ENCODE measurements around the gene UBXN4. TPM values are rescaled to one million over a fixed set of nuclear protein-coding genes. Genes with fewer than 3 reads are reported as not detected.

The UBXN4 gene
- total and polyA plus RNA-seq, 5 experiments from 2014 or later = 89.4 to 142 (median 117) TPM

GRCh38 chr2:135768863-135769262, 27.2 kb downstream of the UBXN4 start:
- Mint-ChIP-seq H3K27me3 (no peaks in the 10 kb centered on the region), H3K4me1 (peaks cover 0 to 7% (median 4%) of the 10 kb centered on the region in 4 donors), H3K4me3 (no peak overlapping the region), H3K36me3 (peaks cover 9 to 89% (median 34%) of the 10 kb centered on the region in 3 donors), H3K9me3 (no peaks in the 10 kb centered on the region), H3K27ac (peak overlapping the region in 3 of 10 donors; percentile 16 to 67 (median 50))
- no peak for ATAC-seq
- POLR2A ChIA-PET = no interaction called here
- no peak for DNase-seq

- ATAC-seq (no peak), DNase-seq (no peak)
- H3K27me3 Mint-ChIP-seq = no peaks in the 10 kb centered on the region
- no peaks in the 10 kb centered on the region for H3K9me3 Mint-ChIP-seq
- POLR2A ChIA-PET = no interaction called here
- peak overlapping the region in 4 of 10 donors; percentile 31 to 63 (median 43) for H3K27ac Mint-ChIP-seq
- no peak overlapping the region for H3K4me3 Mint-ChIP-seq
- no peaks in the 10 kb centered on the region for H3K4me1 Mint-ChIP-seq
- peaks cover 5 to 96% (median 32%) of the 10 kb centered on the region in 3 donors for H3K36me3 Mint-ChIP-seq
Observed at GRCh38 chr2:135773319-135773718, 31.7 kb downstream of the UBXN4 start.

- POLR2A ChIA-PET = no interaction called here
- H3K9me3 Mint-ChIP-seq = no peaks in the 10 kb centered on the region
- H3K4me1 Mint-ChIP-seq = no peaks in the 10 kb centered on the region
- DNase-seq (no peak), ATAC-seq (no peak)
- H3K36me3 Mint-ChIP-seq = peaks cover 5 to 97% (median 32%) of the 10 kb centered on the region in 3 donors
- H3K27me3 Mint-ChIP-seq = no peaks in the 10 kb centered on the region
- H3K27ac Mint-ChIP-seq = peak overlapping the region in 1 of 10 donors; percentile 13
- no peak overlapping the region for H3K4me3 Mint-ChIP-seq
Observed at GRCh38 chr2:135773917-135774316, 32.3 kb downstream of the UBXN4 start.

- peaks cover 6 to 93% (median 29%) of the 10 kb centered on the region in 3 donors for H3K36me3 Mint-ChIP-seq
- H3K9me3 Mint-ChIP-seq = no peaks in the 10 kb centered on the region
- POLR2A ChIA-PET = no interaction called here
- DNase-seq (no peak), ATAC-seq (no peak)
- H3K27me3 Mint-ChIP-seq = no peaks in the 10 kb centered on the region
- no peaks in the 10 kb centered on the region for H3K4me1 Mint-ChIP-seq
- H3K4me3 Mint-ChIP-seq = no peak overlapping the region
- peak overlapping the region in 3 of 10 donors; percentile 25 to 78 (median 32) for H3K27ac Mint-ChIP-seq
Observed at GRCh38 chr2:135775420-135775819, 33.8 kb downstream of the UBXN4 start.

GRCh38 chr2:135776367-135776766, 34.7 kb downstream of the UBXN4 start:
- POLR2A ChIA-PET = no interaction called here
- Mint-ChIP-seq H3K27ac (peak overlapping the region in 1 of 10 donors; percentile 9), H3K9me3 (no peaks in the 10 kb centered on the region), H3K4me3 (no peak overlapping the region), H3K27me3 (no peaks in the 10 kb centered on the region), H3K36me3 (peaks cover 6 to 94% (median 30%) of the 10 kb centered on the region in 3 donors), H3K4me1 (no peaks in the 10 kb centered on the region)
- no peak for ATAC-seq
- DNase-seq = no peak

- no peak overlapping the region for H3K4me3 Mint-ChIP-seq
- peak overlapping the region in 5 of 10 donors; percentile 12 to 48 (median 18) for H3K27ac Mint-ChIP-seq
- H3K9me3 Mint-ChIP-seq = peaks cover 0 to 3% (median 0%) of the 10 kb centered on the region in 9 donors
- ATAC-seq (no peak), DNase-seq (no peak)
- no peaks in the 10 kb centered on the region for H3K4me1 Mint-ChIP-seq
- H3K27me3 Mint-ChIP-seq = no peaks in the 10 kb centered on the region
- H3K36me3 Mint-ChIP-seq = peaks cover 18 to 94% (median 54%) of the 10 kb centered on the region in 3 donors
- POLR2A ChIA-PET = no interaction called here
Observed at GRCh38 chr2:135782231-135782630, 40.6 kb downstream of the UBXN4 start.

GRCh38 chr2:135783439-135783838, 41.8 kb downstream of the UBXN4 start:
- peak overlapping the region in 2 of 10 donors; percentile 34 for H3K27ac Mint-ChIP-seq
- peaks cover 18 to 83% (median 55%) of the 10 kb centered on the region in 3 donors for H3K36me3 Mint-ChIP-seq
- no peak overlapping the region for H3K4me3 Mint-ChIP-seq
- ATAC-seq = no peak
- no peaks in the 10 kb centered on the region for H3K27me3 Mint-ChIP-seq
- peaks cover 0 to 3% (median 0%) of the 10 kb centered on the region in 9 donors for H3K9me3 Mint-ChIP-seq
- no peaks in the 10 kb centered on the region for H3K4me1 Mint-ChIP-seq
- DNase-seq = no peak
- POLR2A ChIA-PET = no interaction called here

- no peaks in the 10 kb centered on the region for H3K4me1 Mint-ChIP-seq
- ATAC-seq = peak in 1 of 2 donors; percentile 42
- DNase-seq = no peak
- no peaks in the 10 kb centered on the region for H3K27me3 Mint-ChIP-seq
- H3K27ac Mint-ChIP-seq = peak overlapping the region in 1 of 10 donors; percentile 9
- H3K4me3 Mint-ChIP-seq = no peak overlapping the region
- POLR2A ChIA-PET = interaction anchor here (0.7 kb wide), 1 partner anchor 599 kb away, joined by 4 read pairs; no protein-coding TSS in a partner anchor
- H3K36me3 Mint-ChIP-seq = peaks cover 18 to 71% (median 55%) of the 10 kb centered on the region in 3 donors
- peaks cover 0 to 3% (median 0%) of the 10 kb centered on the region in 9 donors for H3K9me3 Mint-ChIP-seq
Observed at GRCh38 chr2:135785032-135785431, 43.4 kb downstream of the UBXN4 start.

GRCh38 chr2:135786823-135787222, 45.2 kb downstream of the UBXN4 start:
- H3K27ac Mint-ChIP-seq = no peak overlapping the region
- DNase-seq = no peak
- no peak for ATAC-seq
- H3K27me3 Mint-ChIP-seq = no peaks in the 10 kb centered on the region
- H3K4me3 Mint-ChIP-seq = no peak overlapping the region
- POLR2A ChIA-PET = interaction anchor here (0.7 kb wide), 1 partner anchor 180 kb away, joined by 5 read pairs; no protein-coding TSS in a partner anchor
- H3K36me3 Mint-ChIP-seq = peaks cover 12 to 53% (median 50%) of the 10 kb centered on the region in 3 donors
- H3K9me3 Mint-ChIP-seq = peaks cover 0 to 3% (median 0%) of the 10 kb centered on the region in 9 donors
- H3K4me1 Mint-ChIP-seq = peaks cover 2 to 7% (median 5%) of the 10 kb centered on the region in 4 donors

GRCh38 chr2:135790423-135790822, 48.8 kb downstream of the UBXN4 start:
- Mint-ChIP-seq H3K36me3 (peaks cover 0 to 20% (median 17%) of the 10 kb centered on the region in 3 donors), H3K27me3 (no peaks in the 10 kb centered on the region), H3K4me3 (no peak overlapping the region), H3K27ac (no peak overlapping the region), H3K9me3 (no peaks in the 10 kb centered on the region), H3K4me1 (peaks cover 8 to 33% (median 26%) of the 10 kb centered on the region in 4 donors)
- ATAC-seq (no peak), DNase-seq (no peak)
- POLR2A ChIA-PET = no interaction called here

- no peak for ATAC-seq
- peak overlapping the region in 4 of 10 donors; percentile 24 to 84 (median 56) for H3K27ac Mint-ChIP-seq
- H3K36me3 Mint-ChIP-seq = peaks cover 0 to 10% (median 6%) of the 10 kb centered on the region in 3 donors
- H3K9me3 Mint-ChIP-seq = no peaks in the 10 kb centered on the region
- H3K4me1 Mint-ChIP-seq = peaks cover 11 to 38% (median 26%) of the 10 kb centered on the region in 4 donors
- H3K4me3 Mint-ChIP-seq = peak overlapping the region in 5 of 10 donors; percentile 27 to 58 (median 33)
- DNase-seq = no peak
- peaks cover 0 to 3% (median 0%) of the 10 kb centered on the region in 5 donors for H3K27me3 Mint-ChIP-seq
- POLR2A ChIA-PET = no interaction called here
Observed at GRCh38 chr2:135791418-135792190, 49.9 kb downstream of the UBXN4 start.

- peaks cover 0 to 3% (median 0%) of the 10 kb centered on the region in 3 donors for H3K36me3 Mint-ChIP-seq
- DNase-seq = peak in 2 of 10 donors; percentile 15 to 28
- H3K27me3 Mint-ChIP-seq = peaks cover 0 to 3% (median 0%) of the 10 kb centered on the region in 5 donors
- peak in 1 of 2 donors; percentile 70 for ATAC-seq
- POLR2A ChIA-PET = no interaction called here
- peak overlapping the region in 4 of 10 donors; percentile 7 to 50 (median 30) for H3K4me3 Mint-ChIP-seq
- H3K4me1 Mint-ChIP-seq = peaks cover 12 to 42% (median 30%) of the 10 kb centered on the region in 4 donors
- peaks cover 0 to 2% (median 0%) of the 10 kb centered on the region in 9 donors for H3K9me3 Mint-ChIP-seq
- peak overlapping the region in 6 of 10 donors; percentile 20 to 84 (median 52) for H3K27ac Mint-ChIP-seq
Observed at GRCh38 chr2:135792401-135793150, 50.9 kb downstream of the UBXN4 start.

Data from naive thymus-derived CD8-positive, alpha-beta T cell (primary cell).